SK-N-MC (cell line): ENCODE measurements around the gene NIT2.

ENCODE experiments used
- EZH2 ChIP-seq: fragments of 200-600 bp; sonication (generic); IDR thresholded peaks from one replicate; pipeline ENCODE4 v1.6.1; 2017; ENCODE audit warnings: antibody characterized with exemption
- POLR2AphosphoS5 ChIP-seq: IDR thresholded peaks from 2 replicates; pipeline ENCODE4 v1.6.1; 2012; ENCODE audit warnings: mild to moderate bottlenecking, low read depth, low read length, borderline replicate concordance

GRCh38 chr3:100401674-100402041 is 67.1 kb downstream of the NIT2 start:
- TF ChIP-seq POLR2AphosphoS5: no peak
- no peak for TF ChIP-seq EZH2
